HEK293 (cell line): ENCODE results near the gene KCNAB1.

Experiments used
- CTCF ChIP-seq: fragments of 450-650 bp; formaldehyde crosslinking; IDR thresholded peaks from 2 replicates; pipeline ENCODE4 v1.5.1; 2016; ENCODE audit warnings: missing biosample characterization, missing genetic modification characterization
- REST ChIP-seq: fragments of 450-650 bp; formaldehyde crosslinking; IDR thresholded peaks from 2 replicates; pipeline ENCODE4 v1.5.1; 2016; ENCODE audit warnings: missing biosample characterization, missing genetic modification characterization
- SALL2 ChIP-seq: fragments of 450-650 bp; formaldehyde crosslinking; IDR thresholded peaks from 2 replicates; pipeline ENCODE4 v1.5.0; 2017; ENCODE audit warnings: missing biosample characterization, mild to moderate bottlenecking, missing genetic modification characterization, borderline replicate concordance
- ZEB2 ChIP-seq: fragments of 450-650 bp; formaldehyde crosslinking; IDR thresholded peaks from 2 replicates; pipeline ENCODE4 v1.5.1; 2016; ENCODE audit warnings: missing biosample characterization, missing genetic modification characterization
- ZNF18 ChIP-seq: fragments of 450-650 bp; formaldehyde crosslinking; IDR thresholded peaks from 2 replicates; pipeline ENCODE4 v1.5.1; 2016; ENCODE audit warnings: missing biosample characterization, missing genetic modification characterization
- ZNF274 ChIP-seq, 2 experiments: fragments of 200-500 bp in 1 of 2; fragments of 450-650 bp in 1 of 2; sonication (Bioruptor generic) in 1 of 2; formaldehyde crosslinking in 1 of 2; IDR thresholded peaks; 2 replicates each; pipeline versions ENCODE4 v1.5.1 to v1.6.1; 2014 to 2016; ENCODE audit warnings: borderline replicate concordance in 1 of 2, inconsistent platforms in 1 of 2, low read length in 1 of 2, missing biosample characterization in 1 of 2, missing genetic modification characterization in 1 of 2
- ZNF341 ChIP-seq: fragments of 450-650 bp; formaldehyde crosslinking; IDR thresholded peaks from 2 replicates; pipeline ENCODE4; 2016; ENCODE audit warnings: low read depth, missing biosample characterization, missing genetic modification characterization
- ZNF366 ChIP-seq: fragments of 450-650 bp; formaldehyde crosslinking; conservative IDR thresholded peaks from 2 replicates; pipeline ENCODE4 v1.5.1; 2016; ENCODE audit warnings: missing biosample characterization, missing genetic modification characterization
- ZNF670 ChIP-seq: fragments of 450-650 bp; formaldehyde crosslinking; IDR thresholded peaks from 2 replicates; pipeline ENCODE4 v1.5.1; 2016; ENCODE audit warnings: missing biosample characterization, missing genetic modification characterization, low read depth
- ZSCAN5A ChIP-seq: fragments of 450-650 bp; formaldehyde crosslinking; IDR thresholded peaks from 2 replicates; pipeline ENCODE4 v1.5.1; 2016; ENCODE audit warnings: missing biosample characterization, missing genetic modification characterization
- TF ChIP-seq, protein P1 (sequence below): fragments of 450-650 bp; formaldehyde crosslinking; IDR thresholded peaks from 2 replicates; pipeline ENCODE4 v1.5.1; 2016; ENCODE audit warnings: missing biosample characterization, missing genetic modification characterization
- TF ChIP-seq, protein P2 (sequence below): fragments of 450-650 bp; formaldehyde crosslinking; IDR thresholded peaks from 2 replicates; pipeline ENCODE4; 2016; ENCODE audit warnings: missing biosample characterization, missing genetic modification characterization
- TF ChIP-seq, protein P3 (sequence below): fragments of 450-650 bp; formaldehyde crosslinking; IDR thresholded peaks from 2 replicates; pipeline ENCODE4 v1.5.1; 2016; ENCODE audit warnings: missing biosample characterization, missing genetic modification characterization

- TF ChIP-seq ZEB2 (tag by site-specific recombination) (no peak), CTCF (tag by site-specific recombination) (no peak), ZNF18 (tag by site-specific recombination) (no peak), ZSCAN5A (tag by site-specific recombination) (no peak), ZNF341 (tag by site-specific recombination) (no peak), REST (no peak), ZNF274 (IDR thresholded peaks at IDR 0.05; ENCODE audit: low read length) (no peak), ZNF274 (tag by site-specific recombination; IDR thresholded peaks at IDR 0.05; ENCODE audit: borderline replicate concordance) (no peak), ZNF670 (tag by site-specific recombination) (no peak), SALL2 (tag by site-specific recombination) (no peak), ZNF366 (tag by site-specific recombination) (no peak)
- TF ChIP-seq, protein P1, sequence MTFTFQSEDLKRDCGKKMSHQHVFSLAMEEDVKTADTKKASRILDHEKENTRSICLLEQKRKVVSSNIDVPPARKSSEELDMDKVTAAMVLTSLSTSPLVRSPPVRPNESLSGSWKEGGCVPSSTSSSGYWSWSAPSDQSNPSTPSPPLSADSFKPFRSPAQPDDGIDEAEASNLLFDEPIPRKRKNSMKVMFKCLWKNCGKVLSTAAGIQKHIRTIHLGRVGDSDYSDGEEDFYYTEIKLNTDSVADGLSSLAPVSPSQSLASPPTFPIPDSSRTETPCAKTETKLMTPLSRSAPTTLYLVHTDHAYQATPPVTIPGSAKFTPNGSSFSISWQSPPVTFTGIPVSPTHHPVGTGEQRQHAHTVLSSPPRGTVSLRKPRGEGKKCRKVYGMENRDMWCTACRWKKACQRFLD = no peak
- TF ChIP-seq, protein P2, sequence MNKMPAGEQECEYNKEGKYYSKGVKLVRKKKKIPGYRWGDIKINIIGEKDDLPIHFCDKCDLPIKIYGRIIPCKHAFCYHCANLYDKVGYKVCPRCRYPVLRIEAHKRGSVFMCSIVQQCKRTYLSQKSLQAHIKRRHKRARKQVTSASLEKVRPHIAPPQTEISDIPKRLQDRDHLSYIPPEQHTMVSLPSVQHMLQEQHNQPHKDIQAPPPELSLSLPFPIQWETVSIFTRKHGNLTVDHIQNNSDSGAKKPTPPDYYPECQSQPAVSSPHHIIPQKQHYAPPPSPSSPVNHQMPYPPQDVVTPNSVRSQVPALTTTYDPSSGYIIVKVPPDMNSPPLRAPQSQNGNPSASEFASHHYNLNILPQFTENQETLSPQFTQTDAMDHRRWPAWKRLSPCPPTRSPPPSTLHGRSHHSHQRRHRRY (tag by site-specific recombination) = no peak
- TF ChIP-seq, protein P3, sequence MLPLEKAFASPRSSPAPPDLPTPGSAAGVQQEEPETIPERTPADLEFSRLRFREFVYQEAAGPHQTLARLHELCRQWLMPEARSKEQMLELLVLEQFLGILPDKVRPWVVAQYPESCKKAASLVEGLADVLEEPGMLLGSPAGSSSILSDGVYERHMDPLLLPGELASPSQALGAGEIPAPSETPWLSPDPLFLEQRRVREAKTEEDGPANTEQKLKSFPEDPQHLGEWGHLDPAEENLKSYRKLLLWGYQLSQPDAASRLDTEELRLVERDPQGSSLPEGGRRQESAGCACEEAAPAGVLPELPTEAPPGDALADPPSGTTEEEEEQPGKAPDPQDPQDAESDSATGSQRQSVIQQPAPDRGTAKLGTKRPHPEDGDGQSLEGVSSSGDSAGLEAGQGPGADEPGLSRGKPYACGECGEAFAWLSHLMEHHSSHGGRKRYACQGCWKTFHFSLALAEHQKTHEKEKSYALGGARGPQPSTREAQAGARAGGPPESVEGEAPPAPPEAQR (tag by site-specific recombination) = no peak
Measured at GRCh38 chr3:156471431-156471830, 351.1 kb downstream of the KCNAB1 start.
